GM11168 (cell line): ENCODE measurements around the gene JAK1.

Experiments
- in situ Hi-C: fragments of 300-500 bp; cut with MboI; formaldehyde crosslinking; loops from one replicate; pipeline ENCODE4 v1.12.0; 2022; ENCODE audit warnings: low sequenced_read_pairs; ENCODE audit not compliant: unreplicated experiment

JAK1 gene

GRCh38 chr1:64822621-64823020 is 143.7 kb downstream of the JAK1 start:
- in situ Hi-C loops, result loop anchor here (25.0 kb wide), 1 partner anchor 135 kb away; no protein-coding TSS in a partner anchor

- in situ Hi-C loops, result loop anchor here (25.0 kb wide), 1 partner anchor 133 kb away; no protein-coding TSS in a partner anchor
These were observed 145.8 kb downstream of the JAK1 start for GRCh38 chr1:64820572-64820971.

GRCh38 chr1:64817364-64817763 is 149.0 kb downstream of the JAK1 start:
- in situ Hi-C loops, result loop anchor here (25.0 kb wide), 1 partner anchor 130 kb away; no protein-coding TSS in a partner anchor

- in situ Hi-C loops, result loop anchor here (25.0 kb wide), 1 partner anchor 127 kb away; no protein-coding TSS in a partner anchor
These were observed 151.9 kb downstream of the JAK1 start for GRCh38 chr1:64814427-64814826.

GRCh38 chr1:64811131-64811530 is 155.2 kb downstream of the JAK1 start:
- in situ Hi-C loops, result loop anchor here (25.0 kb wide), 1 partner anchor 124 kb away; no protein-coding TSS in a partner anchor

- in situ Hi-C loops, result loop anchor here (25.0 kb wide), 1 partner anchor 123 kb away; no protein-coding TSS in a partner anchor
These were observed 156.3 kb downstream of the JAK1 start for GRCh38 chr1:64810001-64810400.

- in situ Hi-C loops, result loop anchor here (25.0 kb wide), 1 partner anchor 122 kb away; no protein-coding TSS in a partner anchor
These were observed 157.0 kb downstream of the JAK1 start for GRCh38 chr1:64809309-64809708.

GRCh38 chr1:64801851-64802523 is 164.4 kb downstream of the JAK1 start:
- in situ Hi-C loops, result loop anchor here (25.0 kb wide), 1 partner anchor 115 kb away; no protein-coding TSS in a partner anchor

GRCh38 chr1:64798872-64799271 is 167.5 kb downstream of the JAK1 start:
- in situ Hi-C loops, result no loop called here

- in situ Hi-C loops, result no loop called here
These were observed 175.4 kb downstream of the JAK1 start for GRCh38 chr1:64790832-64791487.
